IMR-90 (cell line): ENCODE measurements around the gene CORO7. TPM values are rescaled to one million over a fixed set of nuclear protein-coding genes. Genes with fewer than 3 reads are reported as not detected.

Experiments
- ATAC-seq: fragments of 200-7000 bp; cut with Tn5 transposase; 2 replicates; pipeline ENCODE4 v1.9.1; 2020; ENCODE audit warnings: low read depth, mild to moderate bottlenecking, moderate library complexity
- BruUV-seq: library from RNA; stranded (reverse); fragments of 400-500 nt; replicated peaks from 2 replicates; lab custom pipeline; 2021; lab: Mats Ljungman, UMichigan
- CTCF ChIA-PET: fragments of 300-600 bp; formaldehyde crosslinking; extraction: SDS; loops from one replicate; lab custom pipeline; 2021; ENCODE audit warnings: antibody characterized with exemption; lab: Yijun Ruan, JAX
- POLR2A ChIA-PET: fragments of 300-600 bp; sonication (Branson Sonifier 250); formaldehyde crosslinking; loops from one replicate; lab custom pipeline; 2022; ENCODE audit warnings: antibody characterized with exemption; ENCODE audit not compliant: unreplicated experiment; lab: Charles Lee
- DNase-seq: peaks from one replicate; pipeline ENCODE4 v3.0.0; 2013
- H2AFZ ChIP-seq: replicated peaks from 2 replicates; pipeline ENCODE3; 2013; ENCODE audit warnings: low read length, mild to moderate bottlenecking; ENCODE audit not compliant: poor library complexity
- H2AK5ac ChIP-seq: 2 replicates; pipeline ENCODE4 v1.6.1; 2013; ENCODE audit warnings: low read depth, low read length, inconsistent platforms
- H2AK9ac ChIP-seq: replicated peaks from 2 replicates; pipeline ENCODE3; 2013; ENCODE audit warnings: mild to moderate bottlenecking, low read depth, low read length, moderate library complexity; ENCODE audit not compliant: poor library complexity
- H2BK120ac ChIP-seq: 2 replicates; pipeline ENCODE4 v1.6.1; 2013; ENCODE audit warnings: low read depth, low read length, inconsistent platforms
- H2BK15ac ChIP-seq: 3 replicates; pipeline ENCODE4 v1.6.1; 2013; ENCODE audit warnings: low read depth, low read length, inconsistent platforms
- H2BK20ac ChIP-seq: 2 replicates; pipeline ENCODE4 v1.6.1; 2013; ENCODE audit warnings: low read depth, mild to moderate bottlenecking, inconsistent platforms, low read length, moderate library complexity
- H2BK5ac ChIP-seq: 2 replicates; pipeline ENCODE4 v1.6.1; 2013; ENCODE audit warnings: mild to moderate bottlenecking, low read depth, low read length, inconsistent platforms; ENCODE audit not compliant: poor library complexity, severe bottlenecking
- H3K14ac ChIP-seq: replicated peaks from 2 replicates; pipeline ENCODE4 v1.6.1; 2013; ENCODE audit warnings: low read depth, low read length, inconsistent platforms
- H3K18ac ChIP-seq: 2 replicates; pipeline ENCODE4 v1.6.1; 2013; ENCODE audit warnings: low read depth, low read length, control low read depth
- H3K23ac ChIP-seq: 2 replicates; pipeline ENCODE4 v1.6.1; 2013; ENCODE audit warnings: low read depth, low read length, inconsistent platforms
- H3K27ac ChIP-seq: 2 replicates; pipeline ENCODE4 v1.5.1; 2013; ENCODE audit warnings: mild to moderate bottlenecking, control low read depth, low read length; ENCODE audit not compliant: insufficient read depth
- H3K27me3 ChIP-seq: 2 replicates; pipeline ENCODE4 v1.6.1; 2013; ENCODE audit warnings: low read length; ENCODE audit not compliant: control insufficient read depth, insufficient read depth
- H3K36me3 ChIP-seq: 2 replicates; pipeline ENCODE4 v1.6.1; 2013; ENCODE audit warnings: low read length, mixed read lengths; ENCODE audit not compliant: control insufficient read depth, insufficient read depth
- H3K4ac ChIP-seq: 2 replicates; pipeline ENCODE4 v1.6.1; 2013; ENCODE audit warnings: low read depth, low read length, inconsistent platforms
- H3K4me1 ChIP-seq: 2 replicates; pipeline ENCODE4 v1.6.1; 2013; ENCODE audit warnings: low read length, mixed read lengths; ENCODE audit not compliant: control insufficient read depth, insufficient read depth
- H3K4me2 ChIP-seq: 2 replicates; pipeline ENCODE4 v1.6.1; 2013; ENCODE audit warnings: low read depth, mild to moderate bottlenecking, control low read depth, low read length, moderate library complexity
- H3K4me3 ChIP-seq: 2 replicates; pipeline ENCODE4 v1.5.1; 2013; ENCODE audit warnings: low read depth, mild to moderate bottlenecking, control low read depth, low read length, moderate library complexity; ENCODE audit not compliant: insufficient read depth
- H3K56ac ChIP-seq: 2 replicates; pipeline ENCODE4 v1.6.1; 2013; ENCODE audit warnings: low read length, inconsistent platforms; ENCODE audit not compliant: insufficient read depth; ENCODE audit errors: extremely low read depth
- H3K79me1 ChIP-seq, 2 experiments: 2 replicates each; pipeline ENCODE4 v1.6.1; 2013; ENCODE audit warnings: low read length in 2 of 2, inconsistent platforms in 1 of 2, low read depth in 1 of 2
- H3K9ac ChIP-seq: 2 replicates; pipeline ENCODE4 v1.6.1; 2013; ENCODE audit warnings: low read depth, low read length, control low read depth
- H3K9me1 ChIP-seq: 2 replicates; pipeline ENCODE4 v1.6.1; 2013; ENCODE audit warnings: low read length, inconsistent platforms; ENCODE audit not compliant: insufficient read depth
- H3K9me3 ChIP-seq: 2 replicates; pipeline ENCODE4 v1.6.1; 2013; ENCODE audit warnings: low read length; ENCODE audit not compliant: control insufficient read depth, insufficient read depth
- H4K20me1 ChIP-seq: 2 replicates; pipeline ENCODE4 v1.6.1; 2013; ENCODE audit warnings: low read length, inconsistent platforms; ENCODE audit not compliant: insufficient read depth
- H4K5ac ChIP-seq: 2 replicates; pipeline ENCODE4 v1.6.1; 2013; ENCODE audit warnings: mild to moderate bottlenecking, low read depth, low read length, control low read depth
- H4K8ac ChIP-seq, 2 experiments: 2 replicates each; pipeline ENCODE4 v1.6.1; 2013; ENCODE audit warnings: low read depth in 2 of 2, low read length in 2 of 2, control low read depth in 1 of 2, inconsistent platforms in 1 of 2
- H4K91ac ChIP-seq: 2 replicates; pipeline ENCODE4 v1.6.1; 2013; ENCODE audit warnings: low read depth, low read length, inconsistent platforms; ENCODE audit not compliant: insufficient read depth
- BHLHE40 ChIP-seq: fragments of 150-350 bp; IDR thresholded peaks from 2 replicates; pipeline ENCODE4 v1.6.1; 2016; ENCODE audit warnings: mild to moderate bottlenecking, low read depth, low read length
- CEBPB ChIP-seq: IDR thresholded peaks from 2 replicates; pipeline ENCODE4 v1.6.1; 2012; ENCODE audit warnings: low read depth, low read length, improper control_type of control experiment
- CHD1 ChIP-seq: IDR thresholded peaks from 2 replicates; pipeline ENCODE4 v1.6.1; 2012; ENCODE audit warnings: low read depth, low read length, improper control_type of control experiment
- FOS ChIP-seq: fragments of 150-350 bp; IDR thresholded peaks from 2 replicates; pipeline ENCODE4 v1.6.1; 2016; ENCODE audit warnings: low read depth, low read length
- MAFK ChIP-seq: IDR thresholded peaks from 2 replicates; pipeline ENCODE4 v1.6.1; 2012; ENCODE audit warnings: low read depth, low read length, improper control_type of control experiment
- MXI1 ChIP-seq: IDR thresholded peaks from 2 replicates; pipeline ENCODE4 v1.6.1; 2012; ENCODE audit warnings: low read depth, mild to moderate bottlenecking, low read length, moderate library complexity, borderline replicate concordance
- NFE2L2 ChIP-seq: fragments of 150-350 bp; IDR thresholded peaks from 2 replicates; pipeline ENCODE4 v1.6.1; 2016; ENCODE audit warnings: low read depth, mild to moderate bottlenecking, low read length
- POLR2A ChIP-seq: IDR thresholded peaks from 2 replicates; pipeline ENCODE4 v1.6.1; 2012; ENCODE audit warnings: mild to moderate bottlenecking, low read depth, low read length
- RAD21 ChIP-seq: IDR thresholded peaks from 2 replicates; pipeline ENCODE4 v1.6.1; 2012; ENCODE audit warnings: low read length, improper control_type of control experiment
- RCOR1 ChIP-seq: IDR thresholded peaks from 2 replicates; pipeline ENCODE4 v1.6.1; 2012; ENCODE audit warnings: mild to moderate bottlenecking, low read length, improper control_type of control experiment; ENCODE audit not compliant: insufficient replicate concordance
- RFX5 ChIP-seq: IDR thresholded peaks from 2 replicates; pipeline ENCODE4 v1.8.0; 2012; ENCODE audit warnings: low read depth, mild to moderate bottlenecking, low read length, moderate library complexity
- SMC3 ChIP-seq: fragments of 150-350 bp; IDR thresholded peaks from 2 replicates; pipeline ENCODE4 v1.6.1; 2016; ENCODE audit warnings: low read depth, mild to moderate bottlenecking, antibody characterized with exemption, low read length, moderate library complexity
- USF2 ChIP-seq: fragments of 150-350 bp; IDR thresholded peaks from 2 replicates; pipeline ENCODE4 v1.6.1; 2017; ENCODE audit warnings: mild to moderate bottlenecking, antibody characterized with exemption, low read length, low read depth
- WGBS, 2 experiments: methylation state at CpG; one replicate each; pipeline versions ENCODE4 v1.1.5 to v1.1.7; 2013; ENCODE audit warnings: missing lambda C conversion rate in 2 of 2; ENCODE audit not compliant: insufficient read length in 1 of 2; ENCODE audit errors: extremely low coverage in 2 of 2; 5-methylcytosine and 5-hydroxymethylcytosine counted together
- dilution Hi-C: fragments of 300-500 bp; cut with HindIII; formaldehyde crosslinking; loops from one replicate; pipeline ENCODE4 v1.14.3; 2018; ENCODE audit warnings: low sequenced_read_pairs; ENCODE audit not compliant: unreplicated experiment
- in situ Hi-C: fragments of 300-500 bp; cut with MboI; formaldehyde crosslinking; loops from 3 replicates; pipeline ENCODE4 v1.14.3; 2019; ENCODE audit warnings: low sequenced_read_pairs, inconsistent platforms, mixed read lengths
- intact Hi-C: fragments of 100-400 bp; cut with micrococcal nuclease; formaldehyde crosslinking; loops from 2 replicates; pipeline ENCODE4 v1.10.0; 2022
- polyA plus RNA-seq, 3 experiments: library from polyadenylated mRNA; depleted of rRNA; stranded (reverse); fragments of >200 nt; gene quantifications; 2 replicates each; pipeline ENCODE4 v1.2.3, GENCODE V29; 2012; ENCODE audit warnings: low replicate concordance in 1 of 3
- total RNA-seq: library from RNA; depleted of rRNA; stranded (reverse); fragments of >200 nt; gene quantifications from 2 replicates; pipeline ENCODE4 v1.2.3, GENCODE V29; 2012
- TF ChIP-seq, protein P1 (sequence below): conservative IDR thresholded peaks from 2 replicates; pipeline ENCODE4 v1.5.1; 2012; ENCODE audit warnings: mild to moderate bottlenecking, low read depth, low read length, improper control_type of control experiment
- TF ChIP-seq, protein P2 (sequence below): fragments of 150-350 bp; IDR thresholded peaks from 2 replicates; pipeline ENCODE4 v1.6.1; 2016; ENCODE audit warnings: low read depth, mild to moderate bottlenecking, low read length, moderate library complexity, borderline replicate concordance

Gene CORO7
- total and polyA plus RNA-seq, 2 of the 4 experiments (the other 2 are of a cell fraction) = 6.3 to 26.7 TPM

- Histone ChIP-seq H4K20me1 (no peaks in the 10 kb centered on the region), H3K4ac (peak overlapping the region; percentile 92), H3K79me1 (peaks cover 9 to 31% of the 10 kb centered on the region in 2 experiments; a peak in 3 of 4 replicates), H3K27ac (peak overlapping the region; percentile 52), H3K9me3 (no peaks in the 10 kb centered on the region), H4K5ac (peak overlapping the region; percentile 22; the same call in 1 of the 2 replicates), H2AK5ac (peak overlapping the region; percentile 93), H2BK120ac (peak overlapping the region; percentile 74), H3K14ac (peak overlapping the region; percentile 70), H4K91ac (peak overlapping the region; percentile 70), H3K23ac (peak overlapping the region; percentile 29; the same call in 1 of the 2 replicates), H3K4me2 (peak overlapping the region; percentile 19; the same call in 1 of the 2 replicates), H3K56ac (peak overlapping the region; percentile 24; the same call in 1 of the 2 replicates), H2BK15ac (peak overlapping the region; percentile 92; the same call in 1 of the 3 replicates), H2BK20ac (peak overlapping the region; percentile 48; the same call in 1 of the 2 replicates), H3K9ac (no peak overlapping the region), H3K36me3 (no peaks in the 10 kb centered on the region; the same call in 1 of the 2 replicates), H3K9me1 (peaks cover 26% of the 10 kb centered on the region), H4K8ac (peak overlapping the region; percentile 65 to 84; a peak in 2 of 4 replicates), H3K18ac (peak overlapping the region; percentile 74; the same call in 1 of the 2 replicates), H3K4me1 (peaks cover 12% of the 10 kb centered on the region), H2AFZ (peak overlapping the region; percentile 88), H3K27me3 (no peaks in the 10 kb centered on the region), H3K4me3 (no peak overlapping the region), H2AK9ac (peak overlapping the region; percentile 97), H2BK5ac (peak overlapping the region; percentile 65)
- ChIA-PET CTCF (interaction anchor here (0.6 to 1.8 kb wide), 14 partner anchors 9 to 1324 kb away, joined by 3 to 6 read pairs (median 4); no protein-coding TSS in a partner anchor), POLR2A (interaction anchor here (0.7 kb wide), 1 partner anchor 61 kb away, joined by 3 read pairs; the partner anchor contains the start of gene VASN)
- dilution Hi-C loops (no loop called here), in situ Hi-C loops (no loop called here), intact Hi-C loops (no loop called here)
- ATAC-seq (peak; percentile 61), DNase-seq (peak; percentile 93)
- BruUV-seq = no TSS peak
- WGBS, 2 experiments = 37% methylated on average over 3 of the region's 11 CpGs; no CpG with 5 or more reads in 1 of the 2 experiments
- peak; percentile 96 for TF ChIP-seq RCOR1
- TF ChIP-seq FOS = 0 out of 2 replicates have a peak, but pooled peaks have one; percentile 27
- peak; percentile 82 for TF ChIP-seq MXI1
- no peak for TF ChIP-seq CHD1
- TF ChIP-seq, protein P1, sequence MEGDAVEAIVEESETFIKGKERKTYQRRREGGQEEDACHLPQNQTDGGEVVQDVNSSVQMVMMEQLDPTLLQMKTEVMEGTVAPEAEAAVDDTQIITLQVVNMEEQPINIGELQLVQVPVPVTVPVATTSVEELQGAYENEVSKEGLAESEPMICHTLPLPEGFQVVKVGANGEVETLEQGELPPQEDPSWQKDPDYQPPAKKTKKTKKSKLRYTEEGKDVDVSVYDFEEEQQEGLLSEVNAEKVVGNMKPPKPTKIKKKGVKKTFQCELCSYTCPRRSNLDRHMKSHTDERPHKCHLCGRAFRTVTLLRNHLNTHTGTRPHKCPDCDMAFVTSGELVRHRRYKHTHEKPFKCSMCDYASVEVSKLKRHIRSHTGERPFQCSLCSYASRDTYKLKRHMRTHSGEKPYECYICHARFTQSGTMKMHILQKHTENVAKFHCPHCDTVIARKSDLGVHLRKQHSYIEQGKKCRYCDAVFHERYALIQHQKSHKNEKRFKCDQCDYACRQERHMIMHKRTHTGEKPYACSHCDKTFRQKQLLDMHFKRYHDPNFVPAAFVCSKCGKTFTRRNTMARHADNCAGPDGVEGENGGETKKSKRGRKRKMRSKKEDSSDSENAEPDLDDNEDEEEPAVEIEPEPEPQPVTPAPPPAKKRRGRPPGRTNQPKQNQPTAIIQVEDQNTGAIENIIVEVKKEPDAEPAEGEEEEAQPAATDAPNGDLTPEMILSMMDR = peak; percentile 76
- peak; percentile 57 for TF ChIP-seq RAD21
- no peak; the same call in 1 of the 2 replicates for TF ChIP-seq NFE2L2
- TF ChIP-seq CEBPB = no peak
- TF ChIP-seq MAFK = no peak
- TF ChIP-seq USF2 = peak; percentile 82
- TF ChIP-seq, protein P2, sequence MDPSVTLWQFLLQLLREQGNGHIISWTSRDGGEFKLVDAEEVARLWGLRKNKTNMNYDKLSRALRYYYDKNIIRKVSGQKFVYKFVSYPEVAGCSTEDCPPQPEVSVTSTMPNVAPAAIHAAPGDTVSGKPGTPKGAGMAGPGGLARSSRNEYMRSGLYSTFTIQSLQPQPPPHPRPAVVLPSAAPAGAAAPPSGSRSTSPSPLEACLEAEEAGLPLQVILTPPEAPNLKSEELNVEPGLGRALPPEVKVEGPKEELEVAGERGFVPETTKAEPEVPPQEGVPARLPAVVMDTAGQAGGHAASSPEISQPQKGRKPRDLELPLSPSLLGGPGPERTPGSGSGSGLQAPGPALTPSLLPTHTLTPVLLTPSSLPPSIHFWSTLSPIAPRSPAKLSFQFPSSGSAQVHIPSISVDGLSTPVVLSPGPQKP = no peak
- no peak for TF ChIP-seq RFX5
- no peak; the same call in 1 of the 2 replicates for TF ChIP-seq BHLHE40
- TF ChIP-seq POLR2A = peak; percentile 51; the same call in 1 of the 2 replicates
- TF ChIP-seq SMC3 = peak; percentile 51
These were observed 106.5 kb downstream of the CORO7 start for GRCh38 chr16:4309833-4310266.
